Fibroblast of lung (primary cell): ENCODE measurements around the gene ORM2. TPM values are rescaled to one million over a fixed set of nuclear protein-coding genes. Genes with fewer than 3 reads are reported as not detected.

Experiments
- DNase-seq, 2 donors: peaks; one replicate each; pipeline versions ENCODE4 v3.0.0 to v3.0.0-alpha.2; 2010; ENCODE audit warnings: low read depth in 2 of 2
- H2AFZ ChIP-seq: 2 replicates; pipeline ENCODE4 v1.5.1; 2012; ENCODE audit warnings: low read length, control low read depth, inconsistent platforms
- H3K27ac ChIP-seq: 2 replicates; pipeline ENCODE4 v1.5.1; 2011; ENCODE audit warnings: low read length, control low read depth; ENCODE audit not compliant: insufficient read depth
- H3K27me3 ChIP-seq: 2 replicates; pipeline ENCODE4 v1.5.1; 2011; ENCODE audit warnings: mild to moderate bottlenecking, low read length; ENCODE audit not compliant: control insufficient read depth, insufficient read depth
- H3K36me3 ChIP-seq: 2 replicates; pipeline ENCODE4 v1.5.1; 2011; ENCODE audit warnings: low read length; ENCODE audit not compliant: control insufficient read depth, insufficient read depth
- H3K4me1 ChIP-seq: 2 replicates; pipeline ENCODE4 v1.5.1; 2011; ENCODE audit warnings: low read length; ENCODE audit not compliant: control insufficient read depth, insufficient read depth; ENCODE audit errors: extremely low read depth
- H3K4me2 ChIP-seq: 2 replicates; pipeline ENCODE4 v1.5.1; 2011; ENCODE audit warnings: low read length, control low read depth; ENCODE audit not compliant: insufficient read depth; ENCODE audit errors: extremely low read depth
- H3K4me3 ChIP-seq, 4 experiments: fragments of 200-600 bp in 1 of 4; sonication (generic) in 1 of 4; replicated peaks in 1 of 4; 2 replicates each; pipeline ENCODE4 v1.5.1; 2011 to 2016; ENCODE audit warnings: low read length in 4 of 4, low read depth in 3 of 4, mild to moderate bottlenecking in 3 of 4, control low read depth in 2 of 4, inconsistent platforms in 1 of 4, mixed read lengths in 1 of 4; ENCODE audit not compliant: insufficient read depth in 1 of 4; ENCODE audit errors: control extremely low read depth in 1 of 4
- H3K79me2 ChIP-seq: 2 replicates; pipeline ENCODE4 v1.5.1; 2012; ENCODE audit warnings: mild to moderate bottlenecking, low read length, inconsistent platforms; ENCODE audit not compliant: control insufficient read depth, insufficient read depth
- H3K9ac ChIP-seq: 2 replicates; pipeline ENCODE4 v1.5.1; 2011; ENCODE audit warnings: mild to moderate bottlenecking, low read length, control low read depth; ENCODE audit not compliant: insufficient read depth
- H3K9me3 ChIP-seq: 2 replicates; pipeline ENCODE4 v1.5.1; 2012; ENCODE audit warnings: low read depth, low read length; ENCODE audit not compliant: control insufficient read depth, insufficient read depth
- H4K20me1 ChIP-seq: 2 replicates; pipeline ENCODE4 v1.5.1; 2011; ENCODE audit warnings: low read length; ENCODE audit not compliant: control insufficient read depth, insufficient read depth; ENCODE audit errors: extremely low read depth
- CTCF ChIP-seq, 2 donors: IDR thresholded peaks in 1 of 2; conservative IDR thresholded peaks in 1 of 2; 1 replicate in 1 of 2; 2 replicates in 1 of 2; pipeline ENCODE4 v1.5.1; 2011 to 2012; ENCODE audit warnings: low read length in 2 of 2, control low read depth in 1 of 2, inconsistent platforms in 1 of 2, low read depth in 1 of 2, mild to moderate bottlenecking in 1 of 2
- EZH2 ChIP-seq: IDR thresholded peaks from 2 replicates; pipeline ENCODE4 v1.5.1; 2012; ENCODE audit warnings: low read length, control low read depth, mild to moderate bottlenecking; ENCODE audit errors: missing control alignments
- polyA plus RNA-seq, 2 donors: library from polyadenylated mRNA; depleted of rRNA in 1 of 2; stranded (reverse) in 1 of 2; unstranded in 1 of 2; fragments of >200 nt; gene quantifications; 2 replicates each; pipeline ENCODE4 v1.2.1, GENCODE V29; 2011 to 2012; ENCODE audit warnings: missing spikeins in 1 of 2
- total RNA-seq: library from RNA; depleted of rRNA; stranded (reverse); fragments of >200 nt; gene quantifications from 2 replicates; pipeline ENCODE4 v1.2.1, GENCODE V29; 2014

Gene ORM2
- total and polyA plus RNA-seq, 2 donors (not counting 1 experiment from before 2014, with no cell fraction given) = not detected

DNA sequence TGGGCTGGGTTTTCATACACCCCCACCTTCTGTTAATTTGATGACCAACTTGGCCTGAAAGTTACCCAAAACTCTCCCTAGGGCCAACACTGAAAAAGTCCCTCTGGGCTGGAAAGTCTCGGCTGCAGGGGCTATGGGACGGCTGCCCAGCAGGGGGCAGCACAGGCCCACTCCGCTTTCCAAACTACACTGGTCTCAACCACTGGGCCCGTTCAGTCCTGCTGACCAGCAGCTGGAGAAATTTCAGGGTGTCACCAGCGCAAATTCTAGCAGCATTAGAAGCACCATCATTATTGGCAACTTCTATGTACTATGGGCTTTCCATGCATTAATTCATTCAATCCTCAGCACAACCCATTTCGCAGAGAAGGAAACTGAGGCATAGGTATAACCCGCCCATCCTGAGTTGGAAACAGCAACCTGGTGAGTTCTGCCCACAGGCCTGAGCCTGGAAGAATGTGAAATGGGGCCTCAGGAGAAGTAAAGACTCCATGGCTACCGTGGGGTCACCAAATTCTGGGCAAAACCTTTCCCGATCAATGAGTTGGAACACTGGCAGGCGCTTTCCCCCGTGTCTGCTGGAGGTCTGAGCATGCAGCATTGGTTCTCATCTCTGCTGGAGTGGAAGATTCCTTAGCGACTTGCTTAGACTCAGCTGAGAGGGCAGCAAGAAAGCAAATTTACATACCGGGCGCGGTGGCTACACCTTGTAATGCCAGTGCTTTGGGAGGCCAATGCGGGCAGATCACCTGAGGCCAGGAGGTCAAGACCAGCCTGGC is 9.7 kb downstream of the ORM2 start:
- no peak overlapping the region for H3K9ac ChIP-seq
- peak; percentile 29 to 51 for DNase-seq
- H3K4me1 ChIP-seq = no peaks in the 10 kb centered on the region
- H2AFZ ChIP-seq = no peak overlapping the region
- H3K9me3 ChIP-seq = no peaks in the 10 kb centered on the region
- no peaks in the 10 kb centered on the region for H4K20me1 ChIP-seq
- H3K36me3 ChIP-seq = peaks cover 18% of the 10 kb centered on the region
- TF ChIP-seq EZH2 = no peak
- TF ChIP-seq CTCF (conservative IDR thresholded peaks at IDR 0.05 in 1 of 2, IDR thresholded peaks at IDR 0.05 in 1 of 2; ENCODE audit: low read depth in 1 of 2, low read length in 2 of 2) = peak; percentile 81 to 85
- H3K4me2 ChIP-seq = no peak overlapping the region
- H3K27me3 ChIP-seq = no peaks in the 10 kb centered on the region
- H3K79me2 ChIP-seq = no peaks in the 10 kb centered on the region
- no peak overlapping the region for H3K27ac ChIP-seq
- H3K4me3 ChIP-seq = no peak overlapping the region

- Histone ChIP-seq H3K4me1 (no peaks in the 10 kb centered on the region), H3K4me3 (no peak overlapping the region), H3K36me3 (peaks cover 20% of the 10 kb centered on the region), H3K9ac (no peak overlapping the region), H3K9me3 (no peaks in the 10 kb centered on the region), H3K4me2 (no peak overlapping the region), H3K27ac (no peak overlapping the region), H3K79me2 (no peaks in the 10 kb centered on the region), H4K20me1 (no peaks in the 10 kb centered on the region), H3K27me3 (no peaks in the 10 kb centered on the region), H2AFZ (no peak overlapping the region)
- TF ChIP-seq CTCF (conservative IDR thresholded peaks at IDR 0.05 in 1 of 2, IDR thresholded peaks at IDR 0.05 in 1 of 2; ENCODE audit: low read depth in 1 of 2, low read length in 2 of 2) (no peak), EZH2 (no peak)
- no peak for DNase-seq
These were observed 11.6 kb downstream of the ORM2 start for GRCh38 chr9:114341152-114341830.

DNA sequence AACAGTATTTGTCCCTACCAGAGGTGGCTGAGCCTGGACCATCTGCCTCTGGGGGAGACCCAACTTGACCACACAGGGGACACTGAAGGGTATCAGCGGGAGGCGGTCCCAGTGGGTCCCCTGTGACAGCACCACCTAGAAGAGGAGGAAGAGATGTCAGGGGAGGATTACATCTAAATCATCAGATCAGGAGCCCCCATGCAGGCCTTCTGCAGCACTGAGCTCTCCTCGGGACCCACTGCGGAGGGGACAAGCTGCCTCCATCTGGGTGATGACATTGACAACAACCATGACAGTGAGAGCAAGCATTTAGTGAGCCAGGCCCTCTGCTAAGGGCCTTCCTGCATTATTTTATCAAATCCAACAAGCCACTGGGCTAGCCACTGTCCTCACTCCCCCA is 12.3 kb downstream of the ORM2 start:
- Histone ChIP-seq H3K9me3 (no peaks in the 10 kb centered on the region), H3K4me2 (no peak overlapping the region), H3K4me3 (no peak overlapping the region), H3K79me2 (no peaks in the 10 kb centered on the region), H3K27ac (no peak overlapping the region), H3K27me3 (no peaks in the 10 kb centered on the region), H3K9ac (no peak overlapping the region), H2AFZ (no peak overlapping the region), H4K20me1 (no peaks in the 10 kb centered on the region), H3K4me1 (no peaks in the 10 kb centered on the region), H3K36me3 (peaks cover 24% of the 10 kb centered on the region)
- DNase-seq = no peak
- no peak for TF ChIP-seq CTCF (conservative IDR thresholded peaks at IDR 0.05 in 1 of 2, IDR thresholded peaks at IDR 0.05 in 1 of 2; ENCODE audit: low read depth in 1 of 2, low read length in 2 of 2)
- no peak for TF ChIP-seq EZH2
